ENCODE results near the gene TUB.

Gene TUB

DNA sequence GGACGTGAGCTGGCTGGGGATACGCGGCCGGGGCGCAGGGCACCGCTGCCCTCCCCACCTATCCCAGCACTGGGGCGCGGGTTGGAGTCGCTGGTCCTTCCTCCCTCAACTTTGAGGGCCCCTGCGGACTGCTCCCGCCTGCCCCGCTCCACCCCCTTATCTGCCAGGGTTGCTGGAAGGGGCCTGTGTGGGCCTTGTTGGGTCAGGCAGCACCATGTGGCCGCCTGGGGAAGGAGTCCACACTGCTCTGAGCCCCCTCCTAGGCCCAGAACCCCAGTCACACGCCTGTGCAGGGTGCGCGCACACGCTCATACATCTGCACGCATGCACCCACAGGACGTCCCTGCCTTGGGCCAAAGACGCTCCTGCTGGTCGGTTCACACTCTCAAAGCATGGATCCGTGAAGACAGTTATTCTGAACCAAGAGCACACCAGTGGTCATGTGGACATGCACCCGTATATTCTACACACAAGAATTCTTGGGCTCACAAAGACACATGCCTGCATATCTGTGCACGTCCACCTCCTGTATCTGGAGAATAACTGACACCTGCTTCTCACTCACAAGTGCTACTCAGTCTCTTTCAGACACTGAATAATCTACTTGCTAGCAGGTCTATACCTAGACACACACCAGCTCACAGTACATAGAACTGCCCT, 710 bp downstream of the TUB start:
- H3K4me3 ChIP-seq (ENCODE audit: low read depth, low read length), result no peak overlapping the region
- DNase-seq (ENCODE audit: low read depth), result no peak
- TF ChIP-seq POLR2A (IDR thresholded peaks at IDR 0.05; ENCODE audit: extremely low read depth, insufficient read length), result no peak

DNA sequence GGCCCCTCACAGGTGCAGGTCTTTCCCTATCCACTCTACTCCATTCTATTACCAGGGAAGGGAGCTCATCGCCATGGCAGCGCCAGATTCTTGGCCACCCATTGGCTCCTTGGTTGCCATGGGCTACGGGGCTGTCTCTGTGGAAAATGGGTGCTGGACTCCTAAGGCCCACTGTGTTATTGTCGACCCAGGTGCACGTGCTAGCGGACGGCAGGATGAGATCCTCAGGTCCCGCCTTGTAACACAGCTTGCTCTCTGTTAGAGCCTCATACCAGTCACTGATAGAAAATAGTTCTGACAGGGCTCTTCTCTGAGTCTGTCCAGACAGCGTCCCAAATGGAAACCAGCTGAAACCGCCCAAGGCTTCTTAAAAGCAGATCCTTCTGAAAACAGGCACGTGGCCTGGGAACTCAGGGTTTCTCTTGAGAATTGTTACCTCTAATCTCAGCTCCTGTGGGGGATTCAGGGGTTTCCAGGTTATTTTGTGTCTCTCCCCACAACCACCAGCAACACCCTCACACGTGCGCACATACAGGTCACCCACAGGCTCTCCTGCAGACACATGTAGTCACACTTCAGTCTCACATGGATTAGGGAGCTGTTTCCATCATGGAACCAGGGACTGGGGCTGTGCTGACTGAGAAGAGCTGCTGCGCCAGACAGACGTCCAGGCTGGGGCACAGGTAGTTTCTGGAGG, 1.5 kb downstream of the TUB start:
- TF ChIP-seq MYC (IDR thresholded peaks at IDR 0.05; ENCODE audit: low read depth, low read length) (no peak), POLR2A (IDR thresholded peaks at IDR 0.05; ENCODE audit: extremely low read depth, insufficient read length) (no peak)
- TF ChIP-seq, protein P1, sequence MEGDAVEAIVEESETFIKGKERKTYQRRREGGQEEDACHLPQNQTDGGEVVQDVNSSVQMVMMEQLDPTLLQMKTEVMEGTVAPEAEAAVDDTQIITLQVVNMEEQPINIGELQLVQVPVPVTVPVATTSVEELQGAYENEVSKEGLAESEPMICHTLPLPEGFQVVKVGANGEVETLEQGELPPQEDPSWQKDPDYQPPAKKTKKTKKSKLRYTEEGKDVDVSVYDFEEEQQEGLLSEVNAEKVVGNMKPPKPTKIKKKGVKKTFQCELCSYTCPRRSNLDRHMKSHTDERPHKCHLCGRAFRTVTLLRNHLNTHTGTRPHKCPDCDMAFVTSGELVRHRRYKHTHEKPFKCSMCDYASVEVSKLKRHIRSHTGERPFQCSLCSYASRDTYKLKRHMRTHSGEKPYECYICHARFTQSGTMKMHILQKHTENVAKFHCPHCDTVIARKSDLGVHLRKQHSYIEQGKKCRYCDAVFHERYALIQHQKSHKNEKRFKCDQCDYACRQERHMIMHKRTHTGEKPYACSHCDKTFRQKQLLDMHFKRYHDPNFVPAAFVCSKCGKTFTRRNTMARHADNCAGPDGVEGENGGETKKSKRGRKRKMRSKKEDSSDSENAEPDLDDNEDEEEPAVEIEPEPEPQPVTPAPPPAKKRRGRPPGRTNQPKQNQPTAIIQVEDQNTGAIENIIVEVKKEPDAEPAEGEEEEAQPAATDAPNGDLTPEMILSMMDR (IDR thresholded peaks at IDR 0.05; ENCODE audit: low read depth, low read length), result no peak
- TF ChIP-seq, protein P2, sequence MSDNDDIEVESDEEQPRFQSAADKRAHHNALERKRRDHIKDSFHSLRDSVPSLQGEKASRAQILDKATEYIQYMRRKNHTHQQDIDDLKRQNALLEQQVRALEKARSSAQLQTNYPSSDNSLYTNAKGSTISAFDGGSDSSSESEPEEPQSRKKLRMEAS (IDR thresholded peaks at IDR 0.05; ENCODE audit: low read depth, low read length), result no peak
- H3K4me3 ChIP-seq (ENCODE audit: low read depth, low read length), result no peak overlapping the region
- DNase-seq (ENCODE audit: low read depth), result no peak

DNA sequence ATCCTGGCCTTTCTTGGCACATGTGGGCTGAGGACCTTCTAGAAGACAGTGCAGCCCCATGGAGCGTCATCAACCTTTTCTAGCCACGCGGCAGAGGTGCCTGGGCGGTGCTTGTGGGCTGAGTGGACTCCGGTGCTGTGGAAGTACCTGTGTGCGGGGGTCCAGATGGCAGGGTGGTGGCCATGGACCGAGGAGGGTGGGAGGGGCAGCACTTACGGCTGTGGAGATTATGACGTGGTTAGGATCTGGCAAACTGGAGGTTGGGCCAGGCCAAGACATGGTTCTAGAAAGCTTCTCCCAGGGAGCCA, 2.0 kb downstream of the TUB start:
- no peak for DNase-seq (ENCODE audit: low read depth)
- H3K4me3 ChIP-seq (ENCODE audit: low read depth, low read length), result no peak overlapping the region
- TF ChIP-seq MYC (IDR thresholded peaks at IDR 0.05; ENCODE audit: low read depth, low read length), result no peak
- no peak for TF ChIP-seq POLR2A (IDR thresholded peaks at IDR 0.05; ENCODE audit: extremely low read depth, insufficient read length)
- TF ChIP-seq, protein P1 (IDR thresholded peaks at IDR 0.05; ENCODE audit: low read depth, low read length), result no peak
- TF ChIP-seq, protein P2 (IDR thresholded peaks at IDR 0.05; ENCODE audit: low read depth, low read length), result no peak

DNA sequence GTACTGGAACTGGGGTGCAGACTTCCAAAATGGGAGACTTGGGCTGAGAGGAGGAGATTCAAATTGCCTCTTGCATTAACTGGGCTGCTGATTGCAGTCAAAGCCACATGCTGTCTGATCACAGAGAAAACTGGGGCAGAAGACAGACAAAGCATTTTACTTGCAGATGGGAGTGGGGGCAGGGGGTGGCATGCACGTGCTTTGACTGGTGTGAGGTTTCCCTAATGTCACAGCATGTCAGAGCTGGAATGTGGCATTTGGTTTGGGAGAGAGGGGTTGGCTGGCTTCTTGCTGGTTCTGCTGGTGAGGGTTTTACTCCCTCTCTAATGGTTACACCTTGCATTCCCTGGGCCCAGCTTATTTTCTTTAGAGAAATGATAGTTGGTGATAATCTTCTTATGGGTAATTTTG, 2.9 kb downstream of the TUB start:
- DNase-seq (ENCODE audit: low read depth), result no peak
- no peak overlapping the region for H3K4me3 ChIP-seq (ENCODE audit: low read depth, low read length)
- TF ChIP-seq POLR2A (IDR thresholded peaks at IDR 0.05; ENCODE audit: extremely low read depth, insufficient read length) (no peak), MYC (IDR thresholded peaks at IDR 0.05; ENCODE audit: low read depth, low read length) (no peak)
- TF ChIP-seq, protein P2 (IDR thresholded peaks at IDR 0.05; ENCODE audit: low read depth, low read length), result no peak
- TF ChIP-seq, protein P1 (IDR thresholded peaks at IDR 0.05; ENCODE audit: low read depth, low read length), result no peak

DNA sequence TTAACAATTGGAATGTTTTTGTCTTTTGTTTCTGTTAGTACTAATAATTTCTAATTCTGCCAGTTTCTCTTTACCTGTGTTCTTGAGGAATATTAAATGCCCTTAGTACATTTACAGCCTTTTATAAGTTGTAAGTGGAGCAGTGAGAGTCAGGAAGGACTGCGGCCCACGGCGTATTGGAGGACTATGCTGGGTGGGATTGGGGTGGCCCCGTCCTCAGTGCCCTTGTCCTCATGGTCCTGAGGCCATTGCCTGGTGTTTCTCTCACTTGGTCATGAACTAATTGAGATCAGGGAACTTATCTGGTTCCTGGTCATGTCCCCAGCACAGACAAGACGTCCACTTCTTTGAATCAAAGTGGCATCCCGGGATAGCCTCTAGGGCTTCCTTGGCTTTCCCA, 3.3 kb downstream of the TUB start:
- no peak overlapping the region for H3K4me3 ChIP-seq (ENCODE audit: low read depth, low read length)
- DNase-seq (ENCODE audit: low read depth), result no peak
- TF ChIP-seq POLR2A (IDR thresholded peaks at IDR 0.05; ENCODE audit: extremely low read depth, insufficient read length) (no peak), MYC (IDR thresholded peaks at IDR 0.05; ENCODE audit: low read depth, low read length) (no peak)
- TF ChIP-seq, protein P1 (IDR thresholded peaks at IDR 0.05; ENCODE audit: low read depth, low read length), result no peak
- TF ChIP-seq, protein P2 (IDR thresholded peaks at IDR 0.05; ENCODE audit: low read depth, low read length), result no peak

DNA sequence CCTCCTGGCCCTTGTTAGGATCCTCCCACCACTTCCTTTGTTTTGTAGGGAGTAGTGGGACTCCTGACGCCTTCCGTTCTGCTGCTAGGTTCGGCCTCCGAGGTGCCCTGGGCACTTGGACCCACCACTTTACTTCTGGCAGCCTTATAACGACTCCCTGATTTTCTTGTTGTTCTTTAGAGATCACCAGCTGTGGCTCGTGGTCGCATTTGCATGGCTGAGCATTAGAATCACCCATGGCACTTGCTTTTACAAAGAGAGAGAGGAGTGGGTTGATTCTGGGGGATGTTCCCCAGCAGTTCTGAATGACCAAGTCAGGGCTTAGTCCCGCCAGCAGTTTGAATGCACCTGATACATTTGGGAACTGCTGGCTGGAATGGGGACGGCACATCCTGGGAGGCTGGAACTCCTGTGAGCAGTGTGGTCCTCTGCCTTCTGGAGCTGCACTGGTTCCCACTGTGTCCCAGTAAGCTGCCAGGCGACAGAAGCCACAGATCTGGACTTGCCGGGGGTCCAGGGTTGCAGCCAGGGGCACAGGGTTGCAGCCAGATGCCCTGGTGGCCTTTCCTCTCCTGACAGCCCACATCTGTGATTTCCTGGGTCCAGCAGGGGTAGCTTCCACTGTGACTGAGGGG, 4.1 kb downstream of the TUB start:
- DNase-seq (ENCODE audit: low read depth), result no peak
- TF ChIP-seq MYC (IDR thresholded peaks at IDR 0.05; ENCODE audit: low read depth, low read length), result no peak
- TF ChIP-seq, protein P2 (IDR thresholded peaks at IDR 0.05; ENCODE audit: low read depth, low read length), result no peak
- TF ChIP-seq, protein P1 (IDR thresholded peaks at IDR 0.05; ENCODE audit: low read depth, low read length), result no peak
- no peak for TF ChIP-seq POLR2A (IDR thresholded peaks at IDR 0.05; ENCODE audit: extremely low read depth, insufficient read length)
- no peak overlapping the region for H3K4me3 ChIP-seq (ENCODE audit: low read depth, low read length)
